ENCODE data around the gene CNIH1.
"Not testable (repeated sequence)": the region's sequence is repeated elsewhere in the genome, so short reads cannot be mapped to it uniquely, and the experiment has no call there.

CNIH1 gene

DNA sequence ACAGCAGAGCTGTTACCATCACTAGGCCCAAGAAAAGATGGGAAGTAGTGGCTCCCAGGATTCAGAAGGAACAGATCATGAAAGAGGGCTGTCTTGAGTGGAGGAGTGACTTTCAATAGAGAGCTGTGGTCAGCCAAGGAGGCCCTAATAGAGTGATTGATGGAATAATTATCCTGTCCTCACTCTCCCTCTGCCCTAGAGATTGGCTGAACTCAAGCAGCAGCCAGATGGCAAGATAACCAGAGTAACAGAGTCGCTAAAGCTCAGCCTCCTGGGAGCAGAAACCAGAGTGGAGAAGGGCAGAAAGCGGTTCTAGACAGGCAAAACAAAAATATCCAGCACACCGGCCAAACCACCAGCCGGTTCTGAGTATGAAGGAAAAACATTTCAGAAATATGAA, 24.5 kb upstream of the CNIH1 start:
- DNase-seq: peak; percentile 95 to 98

DNA sequence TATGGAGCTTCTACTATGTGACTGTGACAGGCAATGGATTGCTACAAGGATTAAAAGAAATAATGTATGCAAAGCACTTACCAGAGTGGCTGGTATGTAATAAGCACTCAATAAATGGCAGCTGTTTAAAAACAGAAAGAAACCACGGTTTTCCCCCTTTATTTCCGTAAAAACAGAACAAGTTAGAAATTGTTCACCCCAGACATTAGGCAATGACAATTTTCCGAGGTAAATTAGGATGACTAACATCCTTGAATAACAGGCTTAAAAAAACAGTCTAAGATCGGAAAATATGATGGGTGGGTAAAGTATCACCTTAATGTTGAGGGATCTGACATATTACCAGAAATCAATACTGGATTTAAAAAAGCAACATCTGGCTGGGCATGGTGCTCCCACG, 20.9 kb upstream of the CNIH1 start:
- DNase-seq: peak in 1 of 2 experiments; percentile 40

DNA sequence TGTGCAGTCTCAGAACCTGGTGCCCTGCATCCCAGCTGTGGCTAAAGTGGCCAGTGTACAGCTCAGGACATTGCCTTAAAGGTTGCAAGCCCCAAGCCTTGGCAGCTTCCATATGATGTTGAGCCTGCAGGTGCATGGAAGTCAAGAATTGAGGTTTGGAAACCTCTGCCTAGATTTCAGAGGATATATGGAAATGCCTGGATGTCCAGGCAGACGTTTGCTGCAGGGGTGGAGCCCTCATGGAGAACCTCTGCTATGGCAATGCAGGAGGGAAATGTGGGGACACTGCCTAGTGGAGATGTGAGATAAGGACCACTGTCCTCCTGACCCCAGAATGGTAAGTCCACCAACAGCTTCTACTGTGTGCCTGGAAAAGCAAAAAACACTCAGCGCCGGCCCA, 17.9 kb upstream of the CNIH1 start:
- no peak for DNase-seq

DNA sequence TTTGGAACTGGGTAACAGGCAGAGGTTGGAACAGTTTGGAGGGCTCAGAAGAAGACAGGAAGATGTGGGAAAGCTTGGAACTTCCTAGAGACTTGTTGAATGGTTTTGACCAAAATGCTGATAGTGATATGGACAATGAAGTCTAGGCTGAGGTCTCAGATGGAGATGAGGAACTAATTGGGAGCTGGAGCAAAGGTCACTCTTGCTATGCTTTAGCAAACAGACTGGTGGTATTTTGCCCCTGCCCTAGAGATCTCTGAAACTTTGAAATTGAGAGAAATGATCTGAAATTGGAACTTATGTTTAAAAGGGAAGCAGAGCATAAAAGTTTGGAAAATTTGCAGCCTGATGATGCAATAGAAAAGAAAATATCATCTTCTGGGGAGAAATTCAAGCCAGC, 17.4 kb upstream of the CNIH1 start:
- DNase-seq: not testable (repeated sequence)

DNA sequence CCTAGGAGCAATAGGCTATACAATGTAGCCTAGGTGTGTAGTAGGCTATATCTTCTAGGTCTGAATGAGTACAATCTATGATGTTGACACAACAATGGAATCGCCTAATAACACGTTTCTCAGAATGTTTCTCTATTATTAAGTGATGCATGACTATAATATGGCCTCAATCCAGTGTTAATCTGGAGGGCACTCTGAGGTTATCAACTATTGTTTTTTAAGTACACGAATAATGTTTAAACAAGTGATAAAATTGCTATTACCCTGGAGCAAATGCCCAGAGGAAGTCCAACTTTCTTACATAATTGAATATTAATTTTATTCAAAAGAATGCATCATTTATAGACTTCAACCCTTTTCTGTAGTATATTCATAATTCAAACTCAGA, 16.4 kb upstream of the CNIH1 start:
- DNase-seq: no peak

DNA sequence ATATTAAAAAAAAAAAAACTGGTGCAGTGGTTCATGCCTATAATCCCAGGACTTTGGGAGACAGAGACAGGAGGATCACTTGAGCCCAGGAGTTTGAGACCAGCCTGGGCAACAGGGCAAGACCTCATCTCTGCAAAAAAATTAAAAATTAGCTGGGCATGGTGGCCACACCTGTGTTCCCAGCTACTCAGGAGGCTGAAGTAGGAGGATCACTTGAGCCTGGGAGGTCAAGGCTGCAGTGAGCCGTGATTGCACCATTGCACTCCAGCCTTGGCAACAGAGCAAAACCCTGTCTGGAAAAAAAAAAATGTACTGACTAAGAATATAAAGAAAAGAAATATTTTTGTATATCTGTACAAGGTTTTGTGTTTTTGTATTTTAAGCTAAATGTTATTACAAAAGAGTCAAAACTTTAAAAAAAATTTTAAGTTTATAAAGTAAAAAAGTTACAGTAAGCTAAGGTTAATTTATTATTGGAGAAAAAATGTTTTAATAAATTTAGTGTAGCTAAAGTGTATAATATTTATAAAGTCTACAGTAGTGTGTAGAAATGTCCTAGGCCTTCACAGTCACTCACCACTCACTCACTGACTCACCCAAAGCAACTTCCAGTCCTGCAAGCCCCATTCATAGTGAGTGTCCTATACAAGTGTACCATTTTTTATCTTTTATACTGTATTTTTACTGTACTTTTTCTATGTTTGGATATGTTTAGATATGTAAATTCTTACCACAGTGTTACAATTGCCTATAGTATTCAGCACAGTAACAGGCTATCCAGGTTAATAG, 15.8 kb upstream of the CNIH1 start:
- DNase-seq: not testable (repeated sequence)

DNA sequence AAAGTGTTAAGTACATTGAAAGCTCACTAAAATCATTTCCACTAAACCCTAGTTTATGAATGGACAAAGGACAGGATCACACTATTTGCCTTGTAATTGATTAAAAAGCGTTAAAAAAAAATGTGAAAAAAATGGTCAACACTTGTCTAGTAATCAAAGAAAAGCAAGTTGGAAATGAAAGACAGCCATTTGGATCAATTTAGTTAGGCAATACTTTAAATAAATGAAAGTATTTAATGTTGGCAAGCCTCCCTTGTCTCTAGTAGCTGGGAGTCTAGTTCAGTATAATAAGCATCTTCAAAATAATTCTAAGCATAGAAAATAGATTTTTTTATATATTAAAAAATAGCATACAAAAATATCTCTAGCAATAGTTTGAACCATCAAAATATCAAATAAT, 14.2 kb upstream of the CNIH1 start:
- no peak for DNase-seq

DNA sequence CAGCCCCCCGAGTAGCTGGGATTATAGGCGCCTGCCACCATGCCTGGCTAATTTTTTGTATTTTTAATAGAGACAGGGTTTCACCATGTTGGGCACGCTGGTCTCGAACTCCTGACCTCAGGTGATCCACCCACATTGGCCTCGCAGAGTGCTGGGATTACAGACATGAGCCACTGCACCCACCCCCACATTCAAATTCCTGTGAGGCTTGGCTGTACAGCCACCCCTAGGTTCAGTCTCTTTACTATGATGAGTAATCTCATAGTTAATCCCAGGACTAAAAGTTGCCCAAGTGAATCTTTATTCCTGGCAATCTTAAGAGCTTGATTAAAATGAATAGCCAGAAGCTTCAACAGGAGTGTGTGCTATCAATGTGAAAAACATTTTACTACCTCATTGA, 12.8 kb upstream of the CNIH1 start:
- DNase-seq: not testable (repeated sequence)

DNA sequence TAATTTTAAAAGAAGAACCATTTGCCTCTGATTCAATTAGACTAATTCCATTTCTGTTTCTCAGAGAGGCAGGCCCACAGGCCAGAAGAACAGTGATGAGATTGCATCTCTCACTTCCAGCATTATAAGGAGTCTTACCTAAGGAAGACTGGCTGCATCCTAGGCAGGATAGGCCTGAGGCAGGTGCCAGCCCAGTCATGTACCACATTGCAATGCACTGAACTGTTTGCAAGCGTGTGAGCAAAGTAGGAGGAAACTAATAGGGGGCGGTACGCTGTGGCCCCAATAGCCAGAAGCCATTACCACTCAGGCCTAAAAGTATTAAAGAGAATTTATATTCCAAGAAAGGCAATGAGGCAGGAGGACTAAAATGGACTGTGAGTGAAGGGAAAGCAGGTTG, 12.1 kb upstream of the CNIH1 start:
- no peak for DNase-seq

DNA sequence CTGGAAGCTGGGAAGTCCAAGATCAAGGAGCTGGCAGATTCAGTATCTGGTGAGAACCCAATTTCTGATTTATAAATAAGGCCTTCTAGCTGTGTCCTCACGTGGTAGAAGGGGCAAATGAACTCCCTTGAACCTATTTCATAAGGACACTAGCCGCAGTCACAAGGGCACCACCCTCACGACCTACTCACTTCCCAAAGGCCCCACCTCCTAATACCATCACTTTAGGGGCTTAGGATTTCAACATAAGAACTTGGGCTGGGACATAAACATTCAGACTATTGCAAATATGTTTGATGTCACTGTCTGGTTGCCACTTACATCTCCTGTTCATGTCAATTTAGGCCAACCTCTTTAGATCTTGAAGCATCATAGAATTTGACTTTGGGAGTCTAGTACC, 10.8 kb upstream of the CNIH1 start:
- DNase-seq: no peak

DNA sequence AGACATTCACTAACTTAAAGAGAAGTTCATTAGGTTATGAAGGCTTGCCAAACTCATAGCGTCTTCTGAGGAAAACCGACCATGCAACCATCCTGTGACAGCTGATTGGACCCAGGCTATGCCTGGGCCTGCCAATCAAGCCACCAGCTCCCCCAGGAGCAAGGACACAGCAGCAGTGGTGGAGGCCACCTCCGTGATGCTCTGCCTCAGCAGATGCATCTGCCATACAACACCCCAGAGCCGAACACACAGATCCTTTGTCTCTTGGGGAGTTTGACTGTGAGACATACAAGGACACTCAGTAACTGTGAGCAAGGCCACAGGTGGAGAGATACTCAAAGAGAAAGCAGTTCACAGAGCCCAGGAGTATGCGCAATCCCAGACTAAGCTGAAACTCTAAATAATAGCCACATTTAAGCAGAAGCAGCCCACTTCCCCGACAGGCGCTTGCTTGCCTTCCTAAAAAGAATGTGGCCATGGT, 10.0 kb upstream of the CNIH1 start:
- DNase-seq: no peak

DNA sequence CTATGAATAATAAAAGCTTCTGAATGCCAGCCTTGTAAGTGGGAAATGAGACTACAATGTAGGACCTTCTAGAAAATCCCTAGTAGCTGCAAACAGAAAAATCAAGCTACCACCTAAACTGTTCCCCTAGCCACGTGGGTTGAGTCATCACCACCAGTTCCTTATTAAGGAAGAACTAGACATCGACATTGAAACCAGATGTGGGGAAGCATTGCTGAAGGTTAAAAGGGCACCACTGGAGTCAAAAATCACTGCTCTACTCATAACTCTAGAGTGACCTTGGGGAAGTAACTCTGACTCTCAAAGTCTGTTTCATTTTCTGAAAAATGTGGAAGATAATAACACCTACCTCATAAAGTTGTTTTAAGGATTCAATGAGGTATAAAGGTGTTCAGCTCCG, 9.4 kb upstream of the CNIH1 start:
- DNase-seq: no peak

DNA sequence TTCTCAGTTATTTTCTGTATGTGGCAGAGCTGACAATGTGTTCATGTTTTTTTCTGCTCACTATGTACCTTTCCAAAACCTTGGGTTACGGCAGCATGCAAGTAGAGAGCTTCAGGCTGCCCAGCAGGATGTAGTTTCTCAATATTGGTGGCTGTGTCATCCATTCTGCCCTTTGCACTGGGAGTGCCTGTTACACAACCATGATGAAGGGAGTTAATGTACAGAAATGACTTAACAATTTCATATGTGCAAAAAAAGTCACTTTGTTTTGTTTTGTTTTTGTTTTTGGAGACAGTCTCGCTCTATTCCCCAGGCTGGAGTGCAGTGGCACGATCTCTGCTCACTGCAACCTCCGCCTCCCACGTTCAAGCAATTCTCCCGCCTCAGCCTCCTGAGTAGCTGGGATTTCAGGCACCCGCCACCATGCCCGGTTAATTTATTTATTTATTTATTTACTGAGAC, 6.1 kb upstream of the CNIH1 start:
- no peak for DNase-seq

DNA sequence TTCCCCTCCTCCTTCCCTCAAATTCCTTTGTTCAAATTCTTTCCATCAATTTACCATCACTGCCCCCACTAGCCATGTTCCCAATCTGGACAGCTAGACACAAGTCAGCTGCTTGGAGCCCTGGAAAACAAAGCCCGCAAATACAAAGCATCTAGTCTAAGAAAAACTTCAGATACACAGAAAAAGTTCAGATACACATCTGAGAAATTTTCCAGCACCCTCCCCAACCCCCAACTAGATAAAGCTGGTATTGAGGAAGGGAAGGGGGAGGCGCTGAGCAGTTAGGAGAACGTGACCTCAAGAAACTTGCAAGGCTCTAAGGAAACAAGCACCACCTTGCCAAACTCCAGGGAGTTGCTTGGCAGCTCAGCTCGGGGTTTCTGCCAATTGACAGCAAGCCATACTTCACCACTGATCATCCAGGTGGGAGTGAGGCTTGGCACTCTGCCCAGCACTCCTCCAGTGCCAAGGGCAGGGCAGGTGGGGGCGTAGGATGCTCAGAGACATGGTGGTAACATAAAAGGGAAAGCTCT, 5.1 kb upstream of the CNIH1 start:
- peak; percentile 9 to 62 for DNase-seq

DNA sequence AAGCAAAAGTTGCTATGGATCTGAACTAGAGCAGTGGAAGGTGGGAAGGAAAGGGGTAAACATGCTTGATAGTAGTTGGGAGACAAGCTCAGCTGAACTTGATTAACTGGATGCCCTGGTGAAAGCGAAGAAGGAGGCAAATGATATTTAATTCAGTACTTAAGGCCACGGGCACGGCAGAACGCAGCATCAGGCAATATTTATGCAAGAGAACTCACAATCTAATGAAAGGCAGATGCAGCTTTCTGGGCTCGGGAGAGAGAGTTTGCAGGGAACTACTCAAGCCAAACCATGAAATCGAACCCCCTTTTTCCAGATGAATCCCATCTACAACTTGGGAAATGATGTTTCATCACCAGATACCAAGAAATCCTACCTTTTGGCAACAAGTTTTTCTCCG, 3.5 kb upstream of the CNIH1 start:
- no peak for DNase-seq

DNA sequence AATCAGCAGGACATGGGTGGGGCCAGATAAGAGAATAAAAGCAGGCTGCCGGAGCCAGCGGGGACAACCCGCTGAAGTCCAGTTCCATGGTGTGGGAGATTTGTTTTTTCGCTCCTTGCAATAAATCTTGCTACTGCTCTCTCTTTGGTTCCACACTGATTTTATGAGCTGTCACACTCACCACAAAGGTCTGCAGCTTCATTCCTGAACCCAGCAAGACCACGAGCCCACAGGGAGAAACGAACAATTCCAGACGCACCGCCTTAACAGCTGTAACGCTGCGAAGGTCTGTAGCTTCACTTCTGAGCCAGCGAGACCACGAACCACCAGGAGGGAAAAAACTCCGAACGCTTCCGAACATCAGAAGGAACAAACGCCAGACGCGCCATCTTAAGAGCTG, 2.8 kb upstream of the CNIH1 start:
- DNase-seq: no peak

DNA sequence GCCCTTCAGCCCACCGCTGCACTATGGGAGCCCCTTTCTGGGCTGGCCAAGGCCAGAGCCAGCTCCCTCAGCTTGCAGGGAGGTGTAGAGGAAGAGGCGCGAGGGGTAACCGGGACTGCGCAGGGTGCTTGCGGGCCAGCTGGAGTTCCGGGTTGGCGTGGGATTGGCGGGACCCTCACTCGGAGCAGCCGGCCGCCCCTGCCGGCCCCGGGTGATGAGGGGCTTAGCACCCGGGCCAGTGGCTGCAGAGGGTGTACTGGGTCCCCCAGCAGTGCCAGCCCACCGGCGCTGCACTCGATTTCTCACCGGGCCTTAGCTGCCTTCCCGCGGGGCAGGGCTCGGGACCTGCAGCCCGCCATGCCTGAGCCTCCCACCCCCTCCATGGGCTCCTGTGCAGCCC, 1.8 kb upstream of the CNIH1 start:
- not testable (repeated sequence) for DNase-seq

DNA sequence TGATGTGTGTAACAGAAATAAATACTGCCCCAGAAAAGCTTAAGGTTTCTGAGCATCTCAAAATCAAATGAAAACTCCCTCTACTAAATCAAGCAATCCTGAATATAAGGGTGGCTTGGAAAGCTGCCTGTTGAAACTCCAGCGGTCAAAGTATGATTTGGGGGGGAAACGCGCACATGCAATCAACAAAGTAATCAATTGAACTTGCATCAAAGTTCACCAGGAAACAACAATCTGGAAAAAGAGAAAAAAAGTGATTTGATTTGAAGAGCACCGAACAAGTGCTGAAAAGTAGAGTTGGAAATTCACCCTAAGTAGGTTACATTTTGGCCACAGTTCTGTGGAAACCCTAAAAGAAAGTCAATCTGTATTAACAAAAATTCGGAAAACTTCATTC, 700 bp downstream of the CNIH1 start:
- no peak for DNase-seq

DNA sequence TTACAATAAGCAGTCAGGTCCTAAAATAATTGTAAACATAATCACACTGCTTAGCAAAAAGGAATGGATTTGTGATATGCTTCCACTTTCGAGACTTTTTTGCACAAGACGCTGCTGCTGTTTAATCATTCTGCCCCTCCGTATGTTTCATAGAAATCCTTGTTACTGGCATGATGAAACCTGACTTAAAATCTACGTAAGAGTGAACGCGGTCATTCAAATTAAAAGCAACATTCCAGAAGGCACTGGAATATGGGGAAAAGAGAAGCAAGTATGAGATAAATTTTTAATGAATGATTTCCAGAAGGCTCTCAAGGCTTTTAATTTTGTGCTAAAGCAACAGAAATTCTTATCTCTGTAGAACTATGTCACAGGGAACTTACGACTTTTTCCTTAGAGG, 1.1 kb downstream of the CNIH1 start:
- no peak for DNase-seq

DNA sequence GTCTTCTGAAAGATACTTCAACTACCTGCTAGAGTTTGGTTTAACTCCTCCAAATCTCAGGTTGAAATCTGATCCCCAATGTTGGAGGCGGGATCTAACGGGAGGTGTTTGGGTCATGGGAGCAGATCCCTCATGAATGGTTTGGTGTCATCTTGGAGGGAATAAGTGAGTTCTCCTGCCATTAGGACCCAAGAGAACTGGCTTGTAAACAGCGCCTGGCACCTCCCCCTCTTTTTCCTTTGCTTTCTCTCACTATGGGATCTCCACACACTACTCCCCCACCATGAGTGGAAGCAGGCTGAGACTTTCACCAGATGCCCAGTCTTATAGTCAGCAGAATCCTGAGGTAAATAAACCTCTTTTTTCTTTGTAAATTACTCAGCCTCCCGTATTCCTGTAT, 2.5 kb downstream of the CNIH1 start:
- DNase-seq: no peak

DNA sequence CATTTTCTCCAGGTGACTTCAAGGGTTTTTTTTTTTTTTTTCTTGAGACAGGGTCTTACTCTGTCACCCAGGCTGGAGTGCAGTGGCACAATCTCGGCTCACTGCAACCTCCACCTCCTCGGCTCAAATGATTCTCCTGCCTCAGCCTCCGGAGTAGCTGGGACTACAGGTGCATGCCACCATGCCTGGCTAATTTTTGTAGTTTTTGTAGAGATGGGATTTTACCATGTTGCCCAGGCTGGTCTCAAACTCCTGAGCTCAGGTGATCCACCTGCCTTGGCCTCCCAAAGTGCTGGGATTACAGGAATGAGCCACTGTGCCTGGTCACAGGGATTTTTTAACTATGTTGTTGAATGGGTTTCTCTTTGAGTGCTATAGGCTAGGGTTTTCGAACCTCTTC, 3.2 kb downstream of the CNIH1 start:
- not testable (repeated sequence) for DNase-seq

DNA sequence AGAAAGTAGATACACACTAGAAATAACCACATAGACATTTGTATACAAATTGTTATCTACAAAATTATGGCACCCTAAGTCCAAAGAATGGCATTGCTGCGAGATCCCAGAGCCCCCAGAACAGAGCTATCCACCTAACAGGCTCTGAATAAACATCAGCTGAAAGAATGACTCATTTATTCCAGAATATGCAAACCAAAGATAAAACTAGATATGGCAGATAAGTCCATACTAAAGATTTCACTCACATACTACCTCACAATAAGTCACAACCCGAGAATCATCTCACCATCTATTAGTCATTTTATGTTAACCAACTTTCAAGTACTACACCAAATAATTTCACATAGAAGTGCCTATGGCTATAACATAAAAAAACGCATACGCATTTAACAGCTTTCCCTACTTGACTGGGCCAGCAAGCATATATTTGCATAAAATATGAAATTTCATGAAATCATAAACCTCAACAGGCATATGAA, 5.6 kb downstream of the CNIH1 start:
- DNase-seq: no peak

DNA sequence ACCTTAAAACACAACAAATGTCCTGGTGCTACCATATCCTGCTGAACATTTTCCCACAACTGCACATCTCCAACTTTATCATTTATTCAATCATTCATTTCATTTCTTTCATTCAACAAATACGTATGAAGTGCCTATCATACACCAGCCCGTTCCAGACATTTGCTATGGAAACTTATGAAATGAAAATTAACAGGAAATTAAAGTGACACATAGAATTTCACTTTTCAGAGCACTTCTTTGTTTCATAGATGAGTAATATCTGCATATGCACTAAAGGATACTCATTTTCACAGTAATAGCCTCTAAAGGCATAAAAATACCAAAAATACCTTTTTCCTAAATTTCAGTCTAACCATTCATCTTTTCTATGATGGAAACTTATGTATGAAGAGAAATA, 12.6 kb downstream of the CNIH1 start:
- DNase-seq: no peak

DNA sequence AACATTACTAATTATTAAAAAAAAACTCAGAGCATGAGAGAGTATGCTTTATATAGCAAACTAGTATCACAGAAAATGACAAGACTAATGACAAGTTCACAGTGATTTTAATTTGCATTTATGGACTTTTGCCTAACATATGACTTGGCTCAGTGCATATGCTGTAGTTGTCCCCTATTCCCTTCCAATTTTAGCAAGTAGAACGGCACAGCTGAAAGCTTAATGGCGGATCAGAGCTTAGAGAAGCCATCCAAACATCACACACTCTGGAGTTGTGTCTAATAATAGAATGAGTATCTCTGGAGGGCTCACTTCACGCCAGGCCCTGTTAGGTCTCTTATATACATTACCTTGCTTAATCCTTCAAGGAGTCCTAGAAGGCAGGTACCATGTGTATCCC, 13.3 kb downstream of the CNIH1 start:
- DNase-seq: no peak

Measured in NCI-H524 (cell line).